DOHH2 (cell line): ENCODE data around the gene LRMDA.

ENCODE experiments used
- EZH2phosphoT487 ChIP-seq: fragments of 200-600 bp; sonication (generic); IDR thresholded peaks from 2 replicates; pipeline ENCODE4 v1.6.1; 2017; ENCODE audit warnings: borderline replicate concordance, mild to moderate bottlenecking, antibody characterized with exemption, low read length, moderate library complexity, mixed read lengths
- TF ChIP-seq, protein P1 (sequence below): fragments of 200-600 bp; sonication (generic); IDR thresholded peaks from one replicate; pipeline ENCODE4 v1.5.1; 2014; ENCODE audit warnings: antibody characterized with exemption, mild to moderate bottlenecking, low read depth, low read length; ENCODE audit not compliant: poor library complexity, severe bottlenecking

DNA sequence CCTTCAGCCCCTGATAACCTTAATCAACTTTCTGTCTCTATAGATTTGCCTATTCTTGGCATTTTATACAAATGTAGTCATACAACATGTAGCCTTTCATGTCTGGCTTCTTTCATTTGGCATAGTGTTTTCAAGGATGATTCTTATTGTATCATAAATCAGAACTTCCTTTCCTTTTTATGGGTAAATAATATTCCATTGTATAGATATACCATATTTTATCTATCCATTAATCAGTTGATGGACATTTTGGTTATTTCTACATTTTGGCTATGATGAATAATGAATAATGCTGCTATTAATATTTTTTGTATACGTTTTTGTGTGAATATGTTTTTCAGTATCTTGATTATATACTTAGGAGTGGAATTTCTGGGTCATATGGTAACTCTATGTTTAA, 720.8 kb downstream of the LRMDA start:
- TF ChIP-seq EZH2phosphoT487, result no peak
- TF ChIP-seq, protein P1, sequence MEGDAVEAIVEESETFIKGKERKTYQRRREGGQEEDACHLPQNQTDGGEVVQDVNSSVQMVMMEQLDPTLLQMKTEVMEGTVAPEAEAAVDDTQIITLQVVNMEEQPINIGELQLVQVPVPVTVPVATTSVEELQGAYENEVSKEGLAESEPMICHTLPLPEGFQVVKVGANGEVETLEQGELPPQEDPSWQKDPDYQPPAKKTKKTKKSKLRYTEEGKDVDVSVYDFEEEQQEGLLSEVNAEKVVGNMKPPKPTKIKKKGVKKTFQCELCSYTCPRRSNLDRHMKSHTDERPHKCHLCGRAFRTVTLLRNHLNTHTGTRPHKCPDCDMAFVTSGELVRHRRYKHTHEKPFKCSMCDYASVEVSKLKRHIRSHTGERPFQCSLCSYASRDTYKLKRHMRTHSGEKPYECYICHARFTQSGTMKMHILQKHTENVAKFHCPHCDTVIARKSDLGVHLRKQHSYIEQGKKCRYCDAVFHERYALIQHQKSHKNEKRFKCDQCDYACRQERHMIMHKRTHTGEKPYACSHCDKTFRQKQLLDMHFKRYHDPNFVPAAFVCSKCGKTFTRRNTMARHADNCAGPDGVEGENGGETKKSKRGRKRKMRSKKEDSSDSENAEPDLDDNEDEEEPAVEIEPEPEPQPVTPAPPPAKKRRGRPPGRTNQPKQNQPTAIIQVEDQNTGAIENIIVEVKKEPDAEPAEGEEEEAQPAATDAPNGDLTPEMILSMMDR, result no peak
